Measurements from ENCODE around the gene ABHD1.

The ABHD1 gene

DNA sequence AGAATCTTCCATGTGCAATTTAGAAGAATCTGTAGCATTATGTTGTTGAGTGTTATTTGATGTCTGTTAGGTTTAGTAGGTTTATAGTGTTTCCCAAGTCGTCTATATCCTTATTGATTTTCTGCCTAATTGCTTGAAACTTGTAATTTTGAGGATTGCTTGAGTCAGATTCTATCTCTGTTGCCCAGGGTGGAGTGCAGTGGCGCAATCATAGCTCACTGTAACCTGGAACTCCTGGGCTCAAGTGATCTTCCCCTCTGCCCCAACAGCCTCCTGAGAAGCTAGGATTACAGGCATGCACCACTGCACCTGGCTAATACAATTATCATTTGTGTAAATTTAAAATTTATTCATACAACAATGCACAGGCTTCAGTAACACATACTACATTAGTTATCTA lies 22.1 kb downstream of the ABHD1 start:
- 81 to 83% methylated on average over 2 of the region's 2 CpGs for WGBS, 2 experiments (ENCODE audit: insufficient coverage in 2 of 2)

DNA sequence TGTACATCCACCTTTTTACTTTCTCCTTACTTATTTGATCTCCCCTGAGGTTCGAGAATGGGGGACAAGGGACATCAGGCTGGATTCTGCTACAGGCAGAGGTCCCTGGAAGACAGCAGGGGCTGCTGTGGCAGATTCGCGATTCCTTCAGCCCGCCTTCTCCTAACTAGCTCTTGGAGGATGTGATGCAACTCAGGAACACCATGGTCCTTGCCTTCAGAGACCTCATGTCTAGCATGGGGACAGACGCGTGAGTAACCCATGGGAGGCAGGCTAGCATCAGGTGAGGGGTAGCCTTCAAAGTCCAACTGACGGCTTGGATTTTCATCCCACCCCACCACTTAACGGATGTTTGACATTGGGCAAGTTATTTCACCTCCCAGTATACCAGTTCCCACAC lies 24.3 kb downstream of the ABHD1 start:
- H3K27ac ChIP-seq (ENCODE audit: low read depth, low read length, severe bottlenecking): no peak overlapping the region
- no peaks in the 10 kb centered on the region for H3K36me3 ChIP-seq (ENCODE audit: control insufficient read depth, insufficient read depth, low read length)
- H3K9me3 ChIP-seq (ENCODE audit: control insufficient read depth, low read length): peaks cover 4% of the 10 kb centered on the region
- 92 to 93% methylated on average over 6 to 8 of the region's 8 CpGs for WGBS, 2 experiments (ENCODE audit: insufficient coverage in 2 of 2)
- H3K4me3 ChIP-seq (ENCODE audit: extremely low read depth, insufficient read depth, low read length, poor library complexity, severe bottlenecking): no peak overlapping the region
- H3K4me1 ChIP-seq (ENCODE audit: control insufficient read depth, insufficient read depth, low read length, poor library complexity, severe bottlenecking): no peaks in the 10 kb centered on the region

More for the DNA sequence above, 22.1 kb downstream of the ABHD1 start:
- H3K36me3 ChIP-seq (ENCODE audit: control insufficient read depth, insufficient read depth, low read length): no peaks in the 10 kb centered on the region
- no peak overlapping the region for H3K27ac ChIP-seq (ENCODE audit: low read depth, low read length, severe bottlenecking)
- peaks cover 4% of the 10 kb centered on the region for H3K9me3 ChIP-seq (ENCODE audit: control insufficient read depth, low read length)
- H3K4me1 ChIP-seq (ENCODE audit: control insufficient read depth, insufficient read depth, low read length, poor library complexity, severe bottlenecking): no peaks in the 10 kb centered on the region
- H3K4me3 ChIP-seq (ENCODE audit: extremely low read depth, insufficient read depth, low read length, poor library complexity, severe bottlenecking): no peak overlapping the region

GRCh38 chr2:27148801-27149439 lies 25.3 kb downstream of the ABHD1 start, which contains the start of gene TCF23:
TCF23 (plus strand) TSS chr2:27149004; CDS start chr2:27149134, 130 bp downstream.
- WGBS, 2 experiments (ENCODE audit: insufficient coverage in 2 of 2): 90 to 94% methylated on average over 9 to 12 of the region's 12 CpGs
- H3K36me3 ChIP-seq (ENCODE audit: control insufficient read depth, insufficient read depth, low read length): no peaks in the 10 kb centered on the region
- H3K4me1 ChIP-seq (ENCODE audit: control insufficient read depth, insufficient read depth, low read length, poor library complexity, severe bottlenecking): peaks cover 3% of the 10 kb centered on the region
- H3K9me3 ChIP-seq (ENCODE audit: control insufficient read depth, low read length): no peaks in the 10 kb centered on the region
- no peak within 1 kb of the TSS for H3K4me3 ChIP-seq (ENCODE audit: extremely low read depth, insufficient read depth, low read length, poor library complexity, severe bottlenecking)
- no peak within 1 kb of the TSS for H3K27ac ChIP-seq (ENCODE audit: low read depth, low read length, severe bottlenecking)

GRCh38 chr2:27149570-27150405 lies 26.2 kb downstream of the ABHD1 start:
- H3K9me3 ChIP-seq (ENCODE audit: control insufficient read depth, low read length): no peaks in the 10 kb centered on the region
- WGBS, 2 experiments (ENCODE audit: insufficient coverage in 2 of 2): 95 to 96% methylated on average over 19 to 25 of the region's 29 CpGs
- no peaks in the 10 kb centered on the region for H3K36me3 ChIP-seq (ENCODE audit: control insufficient read depth, insufficient read depth, low read length)
- H3K4me1 ChIP-seq (ENCODE audit: control insufficient read depth, insufficient read depth, low read length, poor library complexity, severe bottlenecking): peaks cover 3% of the 10 kb centered on the region
- no peak overlapping the region for H3K4me3 ChIP-seq (ENCODE audit: extremely low read depth, insufficient read depth, low read length, poor library complexity, severe bottlenecking)
- no peak overlapping the region for H3K27ac ChIP-seq (ENCODE audit: low read depth, low read length, severe bottlenecking)

DNA sequence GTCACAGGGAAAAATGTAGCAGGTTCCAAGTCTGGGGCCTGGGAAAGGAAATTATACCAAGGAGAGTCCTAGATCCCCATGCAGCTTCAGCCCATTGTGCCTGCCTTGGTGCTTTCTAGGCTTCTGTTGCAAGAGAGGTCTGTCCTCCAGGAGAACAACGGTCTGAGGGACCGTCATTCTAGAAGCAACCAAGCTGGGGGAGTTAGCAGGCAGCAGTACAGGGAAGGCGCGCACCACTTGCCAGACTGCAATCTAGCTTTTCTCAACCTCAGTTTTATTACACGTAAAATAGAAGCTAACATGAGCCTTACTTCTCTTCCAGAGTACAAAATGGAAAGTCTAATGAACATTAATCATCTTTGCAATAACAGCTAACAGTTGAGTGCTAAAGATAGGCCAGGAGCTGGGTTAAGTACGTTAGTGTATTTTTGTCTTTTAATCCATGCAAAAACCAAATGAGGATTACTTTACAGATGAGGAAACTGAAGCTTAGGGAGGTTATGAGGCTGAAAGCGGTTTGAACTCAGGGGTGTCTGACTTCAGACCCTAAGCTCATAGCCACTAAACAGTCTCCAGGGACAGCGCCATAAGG lies 27.1 kb downstream of the ABHD1 start:
- WGBS, 2 experiments (ENCODE audit: insufficient coverage in 2 of 2): 87 to 97% methylated on average over 5 to 6 of the region's 8 CpGs
- peaks cover 3% of the 10 kb centered on the region for H3K4me1 ChIP-seq (ENCODE audit: control insufficient read depth, insufficient read depth, low read length, poor library complexity, severe bottlenecking)
- no peaks in the 10 kb centered on the region for H3K36me3 ChIP-seq (ENCODE audit: control insufficient read depth, insufficient read depth, low read length)
- H3K9me3 ChIP-seq (ENCODE audit: control insufficient read depth, low read length): no peaks in the 10 kb centered on the region
- H3K4me3 ChIP-seq (ENCODE audit: extremely low read depth, insufficient read depth, low read length, poor library complexity, severe bottlenecking): no peak overlapping the region
- no peak overlapping the region for H3K27ac ChIP-seq (ENCODE audit: low read depth, low read length, severe bottlenecking)

DNA sequence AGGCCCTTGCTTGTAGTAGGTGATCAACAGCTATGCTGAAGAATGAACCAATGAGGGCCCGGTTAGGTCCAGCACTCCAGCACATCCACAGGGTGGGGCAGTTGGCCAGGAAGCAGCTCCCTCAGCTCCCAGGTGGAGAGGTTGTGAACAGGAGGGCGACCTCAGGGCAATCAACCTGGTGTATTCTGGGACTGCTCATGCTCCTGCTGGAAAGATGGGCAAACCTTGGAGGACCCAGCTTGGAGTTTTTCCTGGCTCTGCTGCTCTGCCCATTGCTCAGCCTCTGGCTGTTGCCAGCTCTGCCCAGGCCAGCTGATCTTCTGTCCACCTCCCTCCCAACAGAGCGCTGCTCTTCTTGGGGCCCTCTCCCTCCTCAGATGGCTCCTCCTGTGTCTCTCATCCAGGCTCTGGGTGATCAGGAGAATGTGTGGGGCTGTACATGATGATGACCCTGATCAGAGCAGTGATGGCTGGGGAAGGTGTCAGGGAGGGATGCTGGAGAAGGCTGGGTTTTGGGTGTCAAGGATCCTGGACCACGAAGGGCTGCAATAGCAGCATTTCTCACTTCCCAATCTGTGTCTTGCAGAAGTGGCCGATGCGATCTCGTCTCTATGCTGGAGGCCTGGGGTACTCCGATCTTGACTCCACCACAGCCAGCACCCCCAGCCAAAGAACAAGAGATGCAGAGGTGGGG lies 28.6 kb downstream of the ABHD1 start:
- Histone ChIP-seq H3K36me3 (ENCODE audit: control insufficient read depth, insufficient read depth, low read length) (no peaks in the 10 kb centered on the region), H3K4me1 (ENCODE audit: control insufficient read depth, insufficient read depth, low read length, poor library complexity, severe bottlenecking) (peaks cover 3% of the 10 kb centered on the region), H3K9me3 (ENCODE audit: control insufficient read depth, low read length) (no peaks in the 10 kb centered on the region), H3K4me3 (ENCODE audit: extremely low read depth, insufficient read depth, low read length, poor library complexity, severe bottlenecking) (no peak overlapping the region), H3K27ac (ENCODE audit: low read depth, low read length, severe bottlenecking) (no peak overlapping the region)
- WGBS, 2 experiments (ENCODE audit: insufficient coverage in 2 of 2): 89 to 95% methylated on average over 5 to 6 of the region's 8 CpGs

GRCh38 chr2:27152796-27153464 lies 29.3 kb downstream of the ABHD1 start:
- H3K36me3 ChIP-seq (ENCODE audit: control insufficient read depth, insufficient read depth, low read length): no peaks in the 10 kb centered on the region
- WGBS, 2 experiments (ENCODE audit: insufficient coverage in 2 of 2): 82 to 100% methylated on average over 2 of the region's 2 CpGs
- H3K27ac ChIP-seq (ENCODE audit: low read depth, low read length, severe bottlenecking): no peak overlapping the region
- peaks cover 3% of the 10 kb centered on the region for H3K4me1 ChIP-seq (ENCODE audit: control insufficient read depth, insufficient read depth, low read length, poor library complexity, severe bottlenecking)
- no peaks in the 10 kb centered on the region for H3K9me3 ChIP-seq (ENCODE audit: control insufficient read depth, low read length)
- H3K4me3 ChIP-seq (ENCODE audit: extremely low read depth, insufficient read depth, low read length, poor library complexity, severe bottlenecking): no peak overlapping the region

DNA sequence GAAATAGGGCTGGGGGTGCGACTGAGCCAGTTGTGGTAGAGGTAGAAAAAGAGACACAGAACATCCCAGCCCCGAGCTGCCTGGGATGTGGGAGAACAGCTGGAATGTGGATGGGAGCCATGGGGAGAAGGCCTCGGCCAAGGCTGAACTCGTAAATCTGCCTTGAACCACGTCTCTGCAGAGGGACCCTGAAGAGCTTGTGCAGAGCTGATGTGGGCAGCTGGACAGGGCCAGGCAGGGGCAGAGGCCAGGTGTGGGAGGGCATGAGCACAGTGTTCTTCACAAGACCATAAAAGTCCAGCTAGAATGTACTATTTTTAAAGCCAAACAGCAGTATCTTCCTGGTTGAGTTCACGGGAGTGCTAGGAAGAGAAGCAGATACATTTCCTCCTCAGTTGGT lies 30.9 kb downstream of the ABHD1 start:
- no peak overlapping the region for H3K27ac ChIP-seq (ENCODE audit: low read depth, low read length, severe bottlenecking)
- 84 to 85% methylated on average over 6 of the region's 6 CpGs for WGBS, 2 experiments (ENCODE audit: insufficient coverage in 2 of 2)
- no peaks in the 10 kb centered on the region for H3K9me3 ChIP-seq (ENCODE audit: control insufficient read depth, low read length)
- no peak overlapping the region for H3K4me3 ChIP-seq (ENCODE audit: extremely low read depth, insufficient read depth, low read length, poor library complexity, severe bottlenecking)
- H3K36me3 ChIP-seq (ENCODE audit: control insufficient read depth, insufficient read depth, low read length): no peaks in the 10 kb centered on the region
- peaks cover 3% of the 10 kb centered on the region for H3K4me1 ChIP-seq (ENCODE audit: control insufficient read depth, insufficient read depth, low read length, poor library complexity, severe bottlenecking)

GRCh38 chr2:27155069-27155520 lies 31.5 kb downstream of the ABHD1 start:
- Histone ChIP-seq H3K36me3 (ENCODE audit: control insufficient read depth, insufficient read depth, low read length) (no peaks in the 10 kb centered on the region), H3K9me3 (ENCODE audit: control insufficient read depth, low read length) (no peaks in the 10 kb centered on the region), H3K4me3 (ENCODE audit: extremely low read depth, insufficient read depth, low read length, poor library complexity, severe bottlenecking) (no peak overlapping the region), H3K27ac (ENCODE audit: low read depth, low read length, severe bottlenecking) (no peak overlapping the region), H3K4me1 (ENCODE audit: control insufficient read depth, insufficient read depth, low read length, poor library complexity, severe bottlenecking) (peaks cover 3% of the 10 kb centered on the region)
- 89 to 95% methylated on average over 7 to 8 of the region's 9 CpGs for WGBS, 2 experiments (ENCODE audit: insufficient coverage in 2 of 2)

GRCh38 chr2:27158468-27158867 lies 34.9 kb downstream of the ABHD1 start:
- H3K9me3 ChIP-seq (ENCODE audit: control insufficient read depth, low read length): no peaks in the 10 kb centered on the region
- H3K36me3 ChIP-seq (ENCODE audit: control insufficient read depth, insufficient read depth, low read length): no peaks in the 10 kb centered on the region
- H3K27ac ChIP-seq (ENCODE audit: low read depth, low read length, severe bottlenecking): no peak overlapping the region
- 82 to 100% methylated on average over 1 to 5 of the region's 6 CpGs for WGBS, 2 experiments (ENCODE audit: insufficient coverage in 2 of 2)
- no peak overlapping the region for H3K4me3 ChIP-seq (ENCODE audit: extremely low read depth, insufficient read depth, low read length, poor library complexity, severe bottlenecking)
- no peaks in the 10 kb centered on the region for H3K4me1 ChIP-seq (ENCODE audit: control insufficient read depth, insufficient read depth, low read length, poor library complexity, severe bottlenecking)
